ENCODE results near the gene MAP7.
"Not testable (repeated sequence)": the region's sequence is repeated elsewhere in the genome, so short reads cannot be mapped to it uniquely, and the experiment has no call there.

Gene MAP7

GRCh38 chr6:136331461-136331860 lies 218.8 kb downstream of the MAP7 start:
- DNase-seq: no peak

- no peak for DNase-seq
Observed at GRCh38 chr6:136330634-136331033, 219.6 kb downstream of the MAP7 start.

- DNase-seq: peak; percentile 94
Observed at GRCh38 chr6:136326038-136326553, 224.1 kb downstream of the MAP7 start.

GRCh38 chr6:136324686-136325380 lies 225.4 kb downstream of the MAP7 start:
- peak; percentile 31 for DNase-seq

- no peak for DNase-seq
Observed at GRCh38 chr6:136323431-136324112, 226.7 kb downstream of the MAP7 start.

- no peak for DNase-seq
Observed at GRCh38 chr6:136319732-136320131, 230.5 kb downstream of the MAP7 start.

- no peak for DNase-seq
Observed at GRCh38 chr6:136318676-136319075, 231.5 kb downstream of the MAP7 start.

GRCh38 chr6:136317971-136318370 lies 232.3 kb downstream of the MAP7 start:
- no peak for DNase-seq

- DNase-seq: peak; percentile 59
Observed at GRCh38 chr6:136317021-136317694, 233.1 kb downstream of the MAP7 start.

GRCh38 chr6:136315594-136315993 lies 234.6 kb downstream of the MAP7 start:
- no peak for DNase-seq

- DNase-seq: no peak
Observed at GRCh38 chr6:136312975-136313374, 237.2 kb downstream of the MAP7 start.

- no peak for DNase-seq
Observed at GRCh38 chr6:136309729-136310311, 240.4 kb downstream of the MAP7 start.

- no peak for DNase-seq
Observed at GRCh38 chr6:136309171-136309570, 241.1 kb downstream of the MAP7 start.

- DNase-seq: not testable (repeated sequence)
Observed at GRCh38 chr6:136308469-136308868, 241.8 kb downstream of the MAP7 start.

- peak; percentile 29 for DNase-seq
Observed at GRCh38 chr6:136307351-136307750, 242.9 kb downstream of the MAP7 start.

- DNase-seq: peak; percentile 9
Observed at GRCh38 chr6:136306466-136306865, 243.8 kb downstream of the MAP7 start.

GRCh38 chr6:136304410-136304809 lies 245.8 kb downstream of the MAP7 start:
- DNase-seq: no peak

GRCh38 chr6:136303516-136303915 lies 246.7 kb downstream of the MAP7 start:
- DNase-seq: no peak

- DNase-seq: no peak
Observed at GRCh38 chr6:136294621-136295020, 255.6 kb downstream of the MAP7 start.

Measured in DMS153 (cell line).